GM12873 (cell line): ENCODE results near the gene RELA.

ENCODE experiments used
- TF ChIP-seq, protein P1 (sequence below): IDR thresholded peaks from 2 replicates; pipeline ENCODE4 v1.5.1; 2012; ENCODE audit warnings: low read depth, mild to moderate bottlenecking, moderate library complexity, low read length, control low read depth; ENCODE audit not compliant: insufficient read depth; ENCODE audit errors: missing control alignments

Gene RELA

DNA sequence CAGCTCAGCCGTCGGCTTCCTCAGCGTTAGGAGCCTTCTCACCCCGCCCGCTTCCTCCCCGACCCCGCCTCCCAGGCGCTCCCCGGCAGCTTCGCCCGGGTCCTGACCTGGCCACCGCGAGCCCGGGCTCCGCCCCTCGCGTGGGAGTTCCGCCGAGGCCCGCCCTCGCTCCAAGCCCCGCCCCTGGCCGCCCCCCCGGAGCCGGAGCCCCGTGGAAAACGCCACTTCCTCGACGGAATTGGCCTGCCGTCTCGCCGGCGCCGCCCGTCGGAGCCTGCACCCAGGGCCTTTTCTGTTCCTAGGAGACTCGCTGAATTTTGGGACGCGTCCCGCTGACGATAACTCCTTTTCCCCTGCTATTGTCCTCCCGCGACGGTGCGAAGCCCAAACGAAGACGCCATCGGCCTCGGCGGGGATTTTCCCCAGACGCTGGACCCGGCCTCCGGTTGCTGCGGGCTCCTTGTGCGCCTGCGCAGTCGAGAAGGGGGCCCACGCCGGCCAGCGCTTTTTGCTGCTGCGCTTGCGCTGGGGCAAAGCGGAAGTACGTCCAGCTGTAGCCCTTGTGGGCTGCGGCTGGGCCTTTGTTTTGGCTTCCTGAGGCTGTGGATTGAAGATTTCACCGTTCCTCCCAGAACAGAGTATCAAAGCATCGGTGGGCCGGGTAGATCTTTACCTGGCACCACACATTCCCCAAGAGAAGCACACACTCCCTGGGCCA lies 10.0 kb downstream of the RELA start:
- TF ChIP-seq, protein P1, sequence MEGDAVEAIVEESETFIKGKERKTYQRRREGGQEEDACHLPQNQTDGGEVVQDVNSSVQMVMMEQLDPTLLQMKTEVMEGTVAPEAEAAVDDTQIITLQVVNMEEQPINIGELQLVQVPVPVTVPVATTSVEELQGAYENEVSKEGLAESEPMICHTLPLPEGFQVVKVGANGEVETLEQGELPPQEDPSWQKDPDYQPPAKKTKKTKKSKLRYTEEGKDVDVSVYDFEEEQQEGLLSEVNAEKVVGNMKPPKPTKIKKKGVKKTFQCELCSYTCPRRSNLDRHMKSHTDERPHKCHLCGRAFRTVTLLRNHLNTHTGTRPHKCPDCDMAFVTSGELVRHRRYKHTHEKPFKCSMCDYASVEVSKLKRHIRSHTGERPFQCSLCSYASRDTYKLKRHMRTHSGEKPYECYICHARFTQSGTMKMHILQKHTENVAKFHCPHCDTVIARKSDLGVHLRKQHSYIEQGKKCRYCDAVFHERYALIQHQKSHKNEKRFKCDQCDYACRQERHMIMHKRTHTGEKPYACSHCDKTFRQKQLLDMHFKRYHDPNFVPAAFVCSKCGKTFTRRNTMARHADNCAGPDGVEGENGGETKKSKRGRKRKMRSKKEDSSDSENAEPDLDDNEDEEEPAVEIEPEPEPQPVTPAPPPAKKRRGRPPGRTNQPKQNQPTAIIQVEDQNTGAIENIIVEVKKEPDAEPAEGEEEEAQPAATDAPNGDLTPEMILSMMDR, result no peak

DNA sequence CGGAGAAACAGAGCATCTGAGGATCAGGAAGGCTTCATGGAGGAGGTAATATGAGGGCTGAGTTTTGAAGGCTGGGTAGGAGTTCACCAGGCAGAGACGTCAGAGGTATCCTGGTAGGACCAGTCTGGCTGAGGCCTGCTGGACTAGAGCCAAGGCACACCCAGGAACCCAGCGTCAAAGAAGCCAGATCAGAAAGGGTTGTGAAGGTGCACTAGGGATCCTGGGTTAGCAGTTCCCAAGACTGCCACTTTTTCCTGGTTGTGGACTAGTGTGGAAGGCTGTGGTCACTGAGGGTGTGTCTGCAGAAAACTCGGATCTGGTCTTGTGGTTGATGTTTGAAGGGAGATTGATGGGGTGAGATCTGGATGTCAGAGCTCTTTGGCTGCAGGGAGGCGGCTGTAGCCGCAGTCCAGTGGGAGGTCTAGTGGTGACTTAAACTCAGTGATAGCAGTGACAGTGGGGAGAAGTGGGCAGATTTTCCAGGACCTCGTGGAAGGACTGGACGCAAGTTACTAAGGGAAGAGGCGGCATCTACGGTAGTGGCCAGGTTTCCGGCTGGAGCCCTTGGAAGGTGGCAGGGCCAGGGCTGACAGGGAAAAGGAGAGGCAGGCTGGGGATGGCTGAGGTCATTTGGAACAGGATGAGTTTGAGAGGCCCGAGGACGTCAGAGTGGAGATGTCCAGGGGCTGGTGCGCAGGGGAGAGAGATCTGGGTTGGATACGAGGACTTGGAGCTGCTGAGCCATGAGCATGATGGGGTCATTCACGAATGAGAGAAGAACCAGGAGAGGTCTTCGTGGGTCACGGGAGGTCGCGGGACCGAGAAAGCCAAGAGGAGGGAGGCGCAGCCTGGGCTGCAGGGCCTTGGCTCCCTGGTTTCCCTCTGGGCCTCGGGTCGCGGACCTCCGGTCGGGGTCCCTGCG lies 10.9 kb downstream of the RELA start:
- TF ChIP-seq, protein P1, result no peak

DNA sequence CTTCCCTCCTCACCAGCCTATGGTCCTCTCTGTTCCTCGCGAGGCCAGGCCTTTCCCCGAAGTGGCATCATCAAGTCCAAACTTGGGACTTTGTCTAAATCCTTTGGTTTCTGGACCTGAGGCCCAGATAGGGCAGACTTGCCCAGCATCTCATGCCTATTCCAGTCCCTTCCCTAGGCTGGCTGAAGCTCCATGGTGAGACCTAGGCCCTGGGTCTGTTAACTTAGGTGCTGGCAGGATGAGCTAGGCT lies 11.5 kb downstream of the RELA start:
- TF ChIP-seq, protein P1, result no peak

DNA sequence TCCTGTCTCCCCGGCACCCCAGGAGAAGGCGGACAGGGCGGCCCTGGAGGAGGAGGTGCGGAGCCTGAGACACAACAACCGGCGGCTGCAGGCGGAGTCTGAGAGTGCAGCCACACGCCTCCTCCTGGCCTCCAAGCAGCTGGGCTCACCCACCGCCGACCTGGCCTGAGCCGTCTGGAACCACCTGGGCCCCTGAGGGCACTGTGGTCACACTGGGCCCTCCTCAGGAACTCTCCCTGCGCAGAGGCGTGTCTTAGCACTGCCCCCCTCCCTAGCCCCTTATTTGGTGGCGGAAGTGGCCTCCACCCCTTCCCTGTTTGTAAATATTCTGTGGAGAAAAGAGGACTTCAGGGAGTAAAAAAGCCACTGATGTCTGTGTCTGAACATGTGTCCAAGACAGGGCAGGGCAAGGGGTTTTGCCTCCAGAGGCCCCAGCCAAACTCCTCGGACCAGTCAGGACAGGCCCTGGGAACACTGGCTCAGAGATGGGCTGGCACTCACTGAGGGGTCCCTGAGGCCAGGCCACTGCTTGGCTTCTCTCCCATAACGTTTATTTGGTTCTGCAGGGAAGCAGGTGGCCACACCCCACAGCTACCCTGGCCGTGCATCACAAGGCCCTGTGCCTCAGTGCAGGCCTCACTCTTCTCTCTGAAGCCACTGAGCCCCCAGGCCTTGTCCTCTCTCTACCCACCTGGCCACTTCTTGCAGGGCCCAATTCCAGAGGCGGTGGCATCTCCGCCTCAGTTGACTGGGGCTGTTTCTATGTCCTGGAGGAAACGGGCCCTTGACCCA lies 12.0 kb downstream of the RELA start:
- TF ChIP-seq, protein P1, result no peak

DNA sequence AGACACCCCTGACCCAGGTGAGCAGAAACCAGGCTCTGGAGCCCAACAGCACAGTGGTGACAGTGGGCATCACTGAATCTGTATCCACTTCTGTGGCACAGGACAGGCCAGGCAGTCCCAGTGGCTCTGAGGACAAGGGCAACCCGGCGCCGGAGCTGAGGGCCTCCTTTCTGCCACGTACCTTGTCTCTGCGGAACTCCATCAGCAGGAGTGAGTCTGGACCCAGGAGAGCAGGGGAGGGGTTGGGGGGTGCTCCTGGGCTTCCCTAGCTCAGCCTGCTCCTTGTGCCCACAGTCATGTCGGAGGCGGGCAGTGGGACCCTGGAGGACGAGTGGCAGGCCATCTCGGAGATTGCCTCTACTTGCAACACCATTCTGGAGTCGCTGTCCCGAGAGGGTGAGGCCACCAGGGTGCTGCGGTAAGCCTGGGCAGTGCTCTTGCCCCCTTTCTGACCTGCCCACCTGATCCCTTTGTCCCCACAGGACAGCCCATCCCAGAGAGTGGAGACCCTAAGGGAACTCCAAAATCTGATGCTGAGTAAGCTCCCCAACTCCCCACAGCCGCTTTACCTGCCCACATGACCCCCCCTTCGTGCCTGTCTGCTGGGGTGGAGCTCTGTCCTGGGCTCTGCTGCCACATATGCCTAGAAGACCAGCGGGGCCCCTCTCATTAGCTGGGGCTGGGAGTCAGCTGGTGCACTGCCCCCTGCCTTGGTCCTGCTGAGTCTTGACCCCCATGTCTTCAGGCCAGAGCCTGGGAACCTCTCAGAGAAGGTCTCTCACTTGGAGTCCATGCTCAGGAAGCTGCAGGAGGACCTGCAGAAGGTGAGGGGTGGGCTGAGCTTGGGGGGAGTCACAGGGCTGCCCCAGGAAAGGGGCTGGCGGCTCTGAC lies 12.8 kb downstream of the RELA start:
- TF ChIP-seq, protein P1, result no peak

DNA sequence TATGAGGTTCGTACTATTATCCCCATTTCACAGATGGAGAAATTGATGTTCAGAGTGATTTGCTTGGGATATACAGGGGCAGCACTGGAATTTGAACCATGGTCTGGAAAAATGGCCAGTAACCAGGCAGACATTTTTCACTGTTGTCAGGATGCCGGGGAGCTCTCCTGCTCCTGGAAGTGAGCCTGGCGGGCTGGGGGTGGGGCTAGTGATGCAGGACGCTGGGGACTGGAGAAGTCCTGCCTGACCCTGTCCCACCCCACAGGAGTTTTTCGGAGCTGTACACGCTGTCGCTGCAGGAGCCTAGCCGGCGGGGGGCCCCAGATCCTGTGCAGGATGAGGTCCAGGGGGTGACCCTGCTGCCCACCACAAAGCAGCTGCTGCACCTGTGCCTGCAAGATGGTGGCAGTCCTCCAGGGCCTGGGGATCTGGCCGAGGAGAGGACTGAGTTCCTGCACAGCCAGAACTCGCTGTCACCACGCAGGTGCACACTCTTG lies 13.7 kb downstream of the RELA start:
- TF ChIP-seq, protein P1, result no peak
